WTC11 (cell line): Measurements from ENCODE around the gene EVA1A. TPM values are rescaled to one million over a fixed set of nuclear protein-coding genes. Genes with fewer than 3 reads are reported as not detected.

ENCODE experiments used
- ATAC-seq: fragments of 200-7000 bp; cut with Tn5 transposase; 2 replicates; pipeline ENCODE4 v1.10.0; 2021; ENCODE audit warnings: mild to moderate bottlenecking, moderate library complexity
- CTCF ChIA-PET: fragments of 300-600 bp; sonication (Branson Sonifier 250); formaldehyde crosslinking; loops from one replicate; lab custom pipeline; 2021; ENCODE audit warnings: antibody characterized with exemption; lab: Charles Lee
- POLR2A ChIA-PET: fragments of 350-600 bp; sonication (Branson Sonifier 250); formaldehyde crosslinking; loops from one replicate; lab custom pipeline; 2021; ENCODE audit warnings: antibody characterized with exemption; lab: Charles Lee
- DNase-seq: peaks from one replicate; pipeline ENCODE4 v3.0.0; 2021; ENCODE audit warnings: low spot score
- H3K27ac Mint-ChIP-seq: 2 replicates; pipeline ENCODE4 v1.8.0; 2021; ENCODE audit warnings: mixed read lengths
- H3K27me3 Mint-ChIP-seq: 2 replicates; pipeline ENCODE4 v1.8.0; 2021; ENCODE audit warnings: low read depth, mild to moderate bottlenecking, moderate library complexity, mixed read lengths
- H3K36me3 Mint-ChIP-seq: 2 replicates; pipeline ENCODE4 v1.8.0; 2021; ENCODE audit warnings: mixed read lengths
- H3K4me1 Mint-ChIP-seq: 2 replicates; pipeline ENCODE4 v1.8.0; 2022; ENCODE audit warnings: mixed read lengths
- H3K4me3 Mint-ChIP-seq: 2 replicates; pipeline ENCODE4 v1.8.0; 2021; ENCODE audit warnings: mild to moderate bottlenecking, moderate library complexity, mixed read lengths
- H3K9me3 Mint-ChIP-seq: 2 replicates; pipeline ENCODE4 v1.8.0; 2021; ENCODE audit warnings: mixed read lengths
- ARID4B ChIP-seq: sonication (generic); formaldehyde crosslinking; IDR thresholded peaks from 2 replicates; pipeline ENCODE4 v1.8.0; 2023; ENCODE audit warnings: missing genetic modification reagents, mild to moderate bottlenecking, borderline replicate concordance
- E2F1 ChIP-seq: sonication (generic); formaldehyde crosslinking; IDR thresholded peaks from 2 replicates; pipeline ENCODE4 v1.8.0; 2022; ENCODE audit warnings: mild to moderate bottlenecking, missing genetic modification reagents
- GTF2I ChIP-seq: fragments of 250-450 bp; sonication (Bioruptor Pico); conservative IDR thresholded peaks from 2 replicates; pipeline ENCODE4 v1.4.0; 2021; ENCODE audit warnings: mild to moderate bottlenecking
- MAX ChIP-seq: sonication (generic); formaldehyde crosslinking; IDR thresholded peaks from 2 replicates; pipeline ENCODE4 v1.8.0; 2022; ENCODE audit warnings: mild to moderate bottlenecking, missing genetic modification reagents
- MYBL2 ChIP-seq: sonication (generic); formaldehyde crosslinking; IDR thresholded peaks from 2 replicates; pipeline ENCODE4 v1.8.1; 2023; ENCODE audit warnings: mild to moderate bottlenecking, moderate library complexity, missing genetic modification reagents
- NR2C2 ChIP-seq: sonication (generic); formaldehyde crosslinking; IDR thresholded peaks from 2 replicates; pipeline ENCODE4 v1.8.0; 2022; ENCODE audit warnings: mild to moderate bottlenecking, missing genetic modification reagents
- OVOL2 ChIP-seq: fragments of 250-450 bp; sonication (Bioruptor Pico); IDR thresholded peaks from 2 replicates; pipeline ENCODE4 v1.9.0; 2021; ENCODE audit warnings: mild to moderate bottlenecking, borderline replicate concordance
- RELA ChIP-seq: sonication (generic); formaldehyde crosslinking; IDR thresholded peaks from 2 replicates; pipeline ENCODE4 v1.8.1; 2022; ENCODE audit warnings: missing genetic modification reagents, mild to moderate bottlenecking, borderline replicate concordance
- SOX15 ChIP-seq: fragments of 250-450 bp; sonication (Bioruptor Pico); IDR thresholded peaks from 2 replicates; pipeline ENCODE4 v1.9.0; 2021; ENCODE audit warnings: mild to moderate bottlenecking
- SP1 ChIP-seq: sonication (generic); formaldehyde crosslinking; conservative IDR thresholded peaks from 2 replicates; pipeline ENCODE4 v1.8.1; 2022; ENCODE audit warnings: missing genetic modification reagents
- STAT6 ChIP-seq: sonication (generic); formaldehyde crosslinking; conservative IDR thresholded peaks from 2 replicates; pipeline ENCODE4 v1.8.1; 2023; ENCODE audit warnings: mild to moderate bottlenecking, low read depth, missing genetic modification reagents, moderate library complexity
- TEAD1 ChIP-seq: sonication (generic); formaldehyde crosslinking; IDR thresholded peaks from 2 replicates; pipeline ENCODE4 v1.8.0; 2022; ENCODE audit warnings: mild to moderate bottlenecking, missing genetic modification reagents
- TP53 ChIP-seq: sonication (generic); formaldehyde crosslinking; IDR thresholded peaks from 2 replicates; pipeline ENCODE4 v1.8.1; 2023; ENCODE audit warnings: mild to moderate bottlenecking, missing genetic modification reagents
- USF2 ChIP-seq: sonication (generic); formaldehyde crosslinking; IDR thresholded peaks from 2 replicates; pipeline ENCODE4 v1.8.1; 2023; ENCODE audit warnings: mild to moderate bottlenecking, missing genetic modification reagents, moderate library complexity
- ZNF281 ChIP-seq: sonication (generic); formaldehyde crosslinking; IDR thresholded peaks from 2 replicates; pipeline ENCODE4 v1.8.0; 2023; ENCODE audit warnings: mild to moderate bottlenecking, missing genetic modification reagents
- total RNA-seq: library from RNA; stranded (reverse); gene quantifications from 3 replicates; pipeline ENCODE4 v1.2.3, GENCODE V29; 2021

Gene EVA1A
- total RNA-seq, 1 experiment from 2014 or later, result 4.1 TPM

GRCh38 chr2:75491129-75491753 lies 69.5 kb downstream of the EVA1A start:
- ChIA-PET CTCF (interaction anchor here (1.7 kb wide), 1 partner anchor 118 kb away, joined by 4 read pairs; no protein-coding TSS in a partner anchor), POLR2A (no interaction called here)
- no peak overlapping the region for H3K27ac Mint-ChIP-seq
- peaks cover 10% of the 10 kb centered on the region for H3K9me3 Mint-ChIP-seq
- peaks cover 4% of the 10 kb centered on the region; the same call in 1 of the 2 replicates for H3K27me3 Mint-ChIP-seq
- no peak overlapping the region for H3K4me3 Mint-ChIP-seq
- peaks cover 6% of the 10 kb centered on the region for H3K4me1 Mint-ChIP-seq
- no peak for TF ChIP-seq STAT6 (CRISPR knock-in tag)
- no peak for TF ChIP-seq TEAD1 (CRISPR knock-in tag)
- no peak for TF ChIP-seq ARID4B (CRISPR knock-in tag)
- TF ChIP-seq USF2 (CRISPR knock-in tag), result no peak
- TF ChIP-seq E2F1 (CRISPR knock-in tag), result no peak
- TF ChIP-seq TP53 (CRISPR knock-in tag), result no peak
- TF ChIP-seq GTF2I (CRISPR knock-in tag), result no peak
- TF ChIP-seq MYBL2 (CRISPR knock-in tag), result no peak
- no peak for TF ChIP-seq RELA (CRISPR knock-in tag)
- TF ChIP-seq MAX (CRISPR knock-in tag), result no peak
- TF ChIP-seq OVOL2 (CRISPR knock-in tag), result no peak
- no peak for TF ChIP-seq ZNF281
- no peak for TF ChIP-seq SOX15 (CRISPR knock-in tag)
- TF ChIP-seq SP1 (CRISPR knock-in tag), result no peak
- no peak for TF ChIP-seq NR2C2
- DNase-seq (no peak), ATAC-seq (no peak)
- peaks cover 4% of the 10 kb centered on the region for H3K36me3 Mint-ChIP-seq
